Smooth muscle cell (in vitro differentiated cells): ENCODE measurements around the gene CDX2. TPM values are rescaled to one million over a fixed set of nuclear protein-coding genes. Genes with fewer than 3 reads are reported as not detected.

Experiments
- DNase-seq: peaks from one replicate; lab custom pipeline; 2025; ENCODE audit not compliant: unreplicated experiment; lab: John Stamatoyannopoulos, UW
- H2AFZ ChIP-seq: fragments of 200-600 bp; sonication (generic); 2 replicates; pipeline ENCODE4 v1.6.0; 2016; ENCODE audit warnings: antibody characterized with exemption, low read depth, mild to moderate bottlenecking
- H3F3A ChIP-seq: fragments of 200-600 bp; sonication (generic); 2 replicates; pipeline ENCODE4 v1.6.0; 2017; ENCODE audit warnings: antibody characterized with exemption, low read depth
- H3K27ac ChIP-seq: fragments of 200-600 bp; sonication (generic); 2 replicates; pipeline ENCODE4 v1.5.1; 2016; ENCODE audit warnings: low read depth, mild to moderate bottlenecking
- H3K27me3 ChIP-seq: fragments of 200-600 bp; sonication (generic); 2 replicates; pipeline ENCODE4 v1.6.1; 2016; ENCODE audit warnings: low read depth, mild to moderate bottlenecking
- H3K36me3 ChIP-seq: fragments of 200-600 bp; sonication (generic); 2 replicates; pipeline ENCODE4 v1.5.1; 2016; ENCODE audit warnings: low read depth
- H3K4me1 ChIP-seq: fragments of 200-600 bp; sonication (generic); 2 replicates; pipeline ENCODE4 v1.5.1; 2016; ENCODE audit warnings: low read depth
- H3K4me2 ChIP-seq: fragments of 200-600 bp; sonication (generic); 2 replicates; pipeline ENCODE4 v1.6.0; 2016; ENCODE audit warnings: mild to moderate bottlenecking
- H3K4me3 ChIP-seq: fragments of 200-600 bp; sonication (generic); 2 replicates; pipeline ENCODE4 v1.5.1; 2016; ENCODE audit warnings: mild to moderate bottlenecking
- H3K79me2 ChIP-seq: fragments of 200-600 bp; sonication (generic); 2 replicates; pipeline ENCODE4 v1.6.0; 2016; ENCODE audit warnings: low read depth, mild to moderate bottlenecking
- H3K9ac ChIP-seq: fragments of 200-600 bp; sonication (generic); 2 replicates; pipeline ENCODE4 v1.6.0; 2016; ENCODE audit warnings: low read depth
- H3K9me3 ChIP-seq: fragments of 200-600 bp; sonication (generic); replicated peaks from 2 replicates; pipeline ENCODE4 v1.5.1; 2016; ENCODE audit warnings: low read depth
- H4K20me1 ChIP-seq: fragments of 200-600 bp; sonication (generic); 2 replicates; pipeline ENCODE4 v1.6.0; 2016; ENCODE audit warnings: low read depth
- WGBS: methylation state at CpG from one replicate; pipeline ENCODE4 v1.1.7; 2016; ENCODE audit warnings: low lambda C conversion rate; 5-methylcytosine and 5-hydroxymethylcytosine counted together
- polyA plus RNA-seq: library from polyadenylated mRNA; unstranded; fragments of >200 nt; fragmentation: Nextera tagmentation; extraction: Ambion mirVana; gene quantifications from 2 replicates; pipeline ENCODE4 v1.2.1, GENCODE V29; 2016
- total RNA-seq: library from RNA; depleted of rRNA; stranded (reverse); fragments of >200 nt; gene quantifications from 2 replicates; pipeline ENCODE4 v1.2.3, GENCODE V29; 2014
- TF ChIP-seq, protein P1 (sequence below): fragments of 200-600 bp; sonication (generic); IDR thresholded peaks from 2 replicates; pipeline ENCODE4 v1.5.1; 2017; ENCODE audit warnings: borderline replicate concordance, mild to moderate bottlenecking, antibody characterized with exemption; ENCODE audit not compliant: insufficient read depth, poor library complexity, severe bottlenecking

The CDX2 gene
- total and polyA plus RNA-seq, 2 experiments from 2014 or later = 0.04 to 0.31 TPM

DNA sequence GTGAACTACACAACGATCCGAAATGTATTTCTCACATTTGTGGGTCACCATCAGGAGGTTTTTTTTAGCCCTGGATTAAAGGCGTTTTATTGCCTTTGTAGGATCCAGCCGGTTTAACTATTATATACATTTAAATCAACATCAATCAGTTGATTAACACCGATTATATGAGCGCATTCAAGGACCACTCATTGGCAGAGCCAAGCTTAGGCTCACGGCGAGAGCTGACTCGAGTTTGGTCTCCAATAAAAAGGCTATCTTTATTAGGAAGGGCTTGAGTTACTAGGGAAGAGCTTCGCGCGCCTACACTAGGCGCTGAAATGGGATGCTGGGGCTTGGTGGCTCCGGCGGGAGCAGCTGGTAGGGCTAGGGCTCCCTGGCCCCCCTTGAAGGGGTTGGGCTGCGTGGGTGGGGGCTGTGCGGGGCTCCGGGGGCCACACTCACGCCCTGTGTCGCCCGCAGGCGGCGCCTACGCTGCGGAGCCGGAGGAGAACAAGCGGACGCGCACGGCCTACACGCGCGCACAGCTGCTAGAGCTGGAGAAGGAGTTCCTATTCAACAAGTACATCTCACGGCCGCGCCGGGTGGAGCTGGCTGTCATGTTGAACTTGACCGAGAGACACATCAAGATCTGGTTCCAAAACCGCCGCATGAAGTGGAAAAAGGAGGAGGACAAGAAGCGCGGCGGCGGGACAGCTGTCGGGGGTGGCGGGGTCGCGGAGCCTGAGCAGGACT is 45.2 kb downstream of the CDX2 start:
- no peak for DNase-seq
- H3K27ac ChIP-seq = no peak overlapping the region
- TF ChIP-seq, protein P1, sequence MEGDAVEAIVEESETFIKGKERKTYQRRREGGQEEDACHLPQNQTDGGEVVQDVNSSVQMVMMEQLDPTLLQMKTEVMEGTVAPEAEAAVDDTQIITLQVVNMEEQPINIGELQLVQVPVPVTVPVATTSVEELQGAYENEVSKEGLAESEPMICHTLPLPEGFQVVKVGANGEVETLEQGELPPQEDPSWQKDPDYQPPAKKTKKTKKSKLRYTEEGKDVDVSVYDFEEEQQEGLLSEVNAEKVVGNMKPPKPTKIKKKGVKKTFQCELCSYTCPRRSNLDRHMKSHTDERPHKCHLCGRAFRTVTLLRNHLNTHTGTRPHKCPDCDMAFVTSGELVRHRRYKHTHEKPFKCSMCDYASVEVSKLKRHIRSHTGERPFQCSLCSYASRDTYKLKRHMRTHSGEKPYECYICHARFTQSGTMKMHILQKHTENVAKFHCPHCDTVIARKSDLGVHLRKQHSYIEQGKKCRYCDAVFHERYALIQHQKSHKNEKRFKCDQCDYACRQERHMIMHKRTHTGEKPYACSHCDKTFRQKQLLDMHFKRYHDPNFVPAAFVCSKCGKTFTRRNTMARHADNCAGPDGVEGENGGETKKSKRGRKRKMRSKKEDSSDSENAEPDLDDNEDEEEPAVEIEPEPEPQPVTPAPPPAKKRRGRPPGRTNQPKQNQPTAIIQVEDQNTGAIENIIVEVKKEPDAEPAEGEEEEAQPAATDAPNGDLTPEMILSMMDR = no peak
- no peaks in the 10 kb centered on the region for H4K20me1 ChIP-seq
- no peak overlapping the region for H3K9ac ChIP-seq
- no peaks in the 10 kb centered on the region for H3F3A ChIP-seq
- peaks cover 100% of the 10 kb centered on the region for H3K27me3 ChIP-seq
- no peak overlapping the region for H2AFZ ChIP-seq
- no peaks in the 10 kb centered on the region for H3K9me3 ChIP-seq
- no peaks in the 10 kb centered on the region for H3K36me3 ChIP-seq
- no peak overlapping the region for H3K4me2 ChIP-seq
- H3K79me2 ChIP-seq = no peaks in the 10 kb centered on the region
- H3K4me1 ChIP-seq = peaks cover 7% of the 10 kb centered on the region
- WGBS = 5% methylated on average over 39 of the region's 48 CpGs
- H3K4me3 ChIP-seq = no peak overlapping the region

DNA sequence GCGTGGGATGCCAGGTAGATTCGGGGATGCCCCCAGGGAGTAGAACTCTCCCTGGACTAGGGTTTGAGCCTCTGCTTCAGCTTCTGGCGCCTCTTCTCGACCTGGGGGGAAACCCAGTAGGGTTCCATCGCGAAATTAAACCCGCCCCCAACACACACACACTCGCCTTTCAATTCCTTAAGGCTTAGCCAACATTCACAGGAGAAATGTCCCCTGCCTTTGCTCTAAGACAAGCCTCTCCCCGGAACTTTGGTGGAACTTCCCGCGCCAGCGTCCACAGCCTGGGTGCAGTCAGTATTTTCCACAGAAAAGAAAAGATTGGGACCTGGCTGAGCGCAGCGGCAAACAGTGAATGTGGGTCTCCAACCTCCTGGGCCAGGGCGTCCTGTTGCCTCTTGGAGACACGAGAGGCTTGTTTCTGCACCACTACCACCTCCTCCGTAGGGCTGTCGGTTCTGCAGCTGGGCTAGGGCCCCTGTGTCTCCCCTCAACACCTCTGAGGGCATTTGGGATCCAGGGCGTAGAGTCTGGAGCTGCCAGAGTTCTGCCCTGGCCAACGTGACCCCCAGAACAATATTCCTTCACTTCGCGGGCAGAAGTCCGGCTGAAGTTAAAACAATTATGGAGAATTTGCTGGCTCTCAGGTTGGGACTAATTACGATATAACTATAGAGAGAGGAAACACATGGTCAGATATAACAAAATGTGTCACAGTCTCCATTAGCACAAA is 46.1 kb downstream of the CDX2 start:
- no peaks in the 10 kb centered on the region for H4K20me1 ChIP-seq
- no peak overlapping the region for H3K4me2 ChIP-seq
- H3K4me1 ChIP-seq = peaks cover 7% of the 10 kb centered on the region
- DNase-seq = no peak
- no peak overlapping the region for H2AFZ ChIP-seq
- no peak overlapping the region for H3K9ac ChIP-seq
- no peaks in the 10 kb centered on the region for H3K79me2 ChIP-seq
- no peaks in the 10 kb centered on the region for H3K9me3 ChIP-seq
- H3K27ac ChIP-seq = no peak overlapping the region
- H3K27me3 ChIP-seq = peaks cover 100% of the 10 kb centered on the region
- H3F3A ChIP-seq = no peaks in the 10 kb centered on the region
- H3K4me3 ChIP-seq = no peak overlapping the region
- H3K36me3 ChIP-seq = no peaks in the 10 kb centered on the region
- TF ChIP-seq, protein P1 = no peak
- WGBS = 18% methylated on average over 24 of the region's 24 CpGs

DNA sequence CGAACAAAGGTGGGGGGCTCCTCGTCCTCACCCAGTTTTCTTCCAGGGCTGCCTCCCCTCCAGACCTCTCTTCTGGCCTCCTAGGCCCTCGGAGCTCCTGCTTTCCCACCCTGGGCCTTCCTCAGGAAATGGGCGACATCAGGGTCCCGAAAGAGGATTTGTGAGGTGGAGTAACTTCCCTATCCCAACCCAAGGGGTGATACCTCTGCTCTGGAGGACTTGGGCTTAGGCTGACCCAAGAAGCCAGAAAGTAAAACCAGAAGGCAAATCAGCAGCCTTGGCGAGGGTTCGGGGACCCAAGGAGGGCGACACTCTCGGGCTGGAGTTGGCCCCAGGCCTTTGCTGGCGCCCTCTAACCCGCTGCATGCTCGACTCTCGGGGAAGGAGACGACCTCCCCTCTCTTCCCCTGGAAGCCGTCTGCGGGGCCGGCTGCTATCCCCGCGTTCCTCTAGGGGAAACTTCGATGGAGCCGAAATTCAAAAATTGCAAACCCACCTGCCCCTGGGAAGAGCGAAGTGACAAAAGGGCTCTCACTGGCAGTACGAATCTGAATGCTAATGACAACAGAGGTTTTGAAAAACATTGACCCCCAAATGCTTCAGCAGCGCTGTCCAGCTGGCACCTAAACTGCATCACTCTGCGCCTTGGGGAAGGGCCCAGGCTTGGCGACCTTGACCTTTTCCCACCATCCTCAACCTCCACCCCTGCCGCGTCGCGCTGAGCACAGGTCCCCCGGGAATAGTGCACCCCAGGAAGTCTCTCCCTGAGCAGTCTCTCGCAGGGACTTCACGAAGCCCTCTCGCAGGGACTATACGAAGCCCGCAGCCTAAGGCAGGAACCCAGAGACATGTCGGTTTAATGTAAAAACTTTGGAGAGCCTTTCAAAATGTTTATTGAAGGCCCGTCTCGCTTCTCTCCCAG is 46.9 kb downstream of the CDX2 start:
- DNase-seq = no peak

More for the DNA sequence above, 46.9 kb downstream of the CDX2 start:
- no peak overlapping the region for H3K4me2 ChIP-seq
- H3K27me3 ChIP-seq = peaks cover 100% of the 10 kb centered on the region
- H3K79me2 ChIP-seq = no peaks in the 10 kb centered on the region
- peaks cover 14% of the 10 kb centered on the region for H3K4me1 ChIP-seq
- TF ChIP-seq, protein P1 = no peak
- H3K36me3 ChIP-seq = no peaks in the 10 kb centered on the region
- H3K27ac ChIP-seq = no peak overlapping the region
- no peak overlapping the region for H3K9ac ChIP-seq
- H2AFZ ChIP-seq = no peak overlapping the region
- WGBS = 6% methylated on average over 39 of the region's 39 CpGs
- H3K4me3 ChIP-seq = no peak overlapping the region
- no peaks in the 10 kb centered on the region for H3K9me3 ChIP-seq
- H4K20me1 ChIP-seq = no peaks in the 10 kb centered on the region
- no peaks in the 10 kb centered on the region for H3F3A ChIP-seq
